Measurements from ENCODE around the gene KCNK16. TPM values are rescaled to one million over a fixed set of nuclear protein-coding genes. Genes with fewer than 3 reads are reported as not detected.

The KCNK16 gene
- total and polyA plus RNA-seq, 2 of the 4 experiments (the other 2 are of a cell fraction), result not detected

GRCh38 chr6:39341937-39342336 lies 19.4 kb upstream of the KCNK16 start:
- H3K27ac ChIP-seq (ENCODE audit: insufficient read depth, low read length), result no peak overlapping the region
- no TSS peak for BruUV-seq (replicated peaks)
- no peak overlapping the region for H2AK5ac ChIP-seq (ENCODE audit: low read depth, low read length)
- no peak overlapping the region for H4K91ac ChIP-seq (ENCODE audit: insufficient read depth, low read depth, low read length)
- ChIA-PET POLR2A (ENCODE audit: unreplicated experiment) (no interaction called here), CTCF (no interaction called here)
- H3K56ac ChIP-seq (ENCODE audit: extremely low read depth, insufficient read depth, low read length), result no peak overlapping the region
- WGBS, 2 experiments (ENCODE audit: extremely low coverage in 2 of 2, insufficient read length in 1 of 2), result no CpG with 5 or more reads among the region's 5 CpGs
- H4K5ac ChIP-seq (ENCODE audit: low read depth, low read length), result no peak overlapping the region
- no peak overlapping the region for H3K4ac ChIP-seq (ENCODE audit: low read depth, low read length)
- in situ Hi-C loops (cut with MboI; ENCODE audit: low sequenced_read_pairs), result loop anchor here (10.0 kb wide), 1 partner anchor 973 kb away; no protein-coding TSS in a partner anchor
- H2BK20ac ChIP-seq (ENCODE audit: low read depth, low read length), result no peak overlapping the region
- H2AK9ac ChIP-seq (replicated peaks; ENCODE audit: low read depth, low read length, poor library complexity), result no peak overlapping the region
- no peaks in the 10 kb centered on the region for H3K9me3 ChIP-seq (ENCODE audit: control insufficient read depth, insufficient read depth, low read length)
- no peak overlapping the region for H3K9ac ChIP-seq (ENCODE audit: low read depth, low read length)
- intact Hi-C loops (cut with micrococcal nuclease), result loop anchor here (10.0 kb wide), 2 partner anchors 1683 to 1723 kb away; no protein-coding TSS in a partner anchor
- H4K20me1 ChIP-seq (ENCODE audit: insufficient read depth, low read length), result no peaks in the 10 kb centered on the region
- ATAC-seq (ENCODE audit: low read depth) (no peak), DNase-seq (no peak)
- H3K9me1 ChIP-seq (ENCODE audit: insufficient read depth, low read length), result no peaks in the 10 kb centered on the region
- H3K14ac ChIP-seq (replicated peaks; ENCODE audit: low read depth, low read length), result no peak overlapping the region
- dilution Hi-C loops (cut with HindIII; ENCODE audit: low sequenced_read_pairs, unreplicated experiment), result no loop called here
- no peak overlapping the region for H3K23ac ChIP-seq (ENCODE audit: low read depth, low read length)
- no peak overlapping the region for H4K8ac ChIP-seq (ENCODE audit: low read depth in 2 of 2, low read length in 2 of 2)
- H3K4me1 ChIP-seq (ENCODE audit: control insufficient read depth, insufficient read depth, low read length), result no peaks in the 10 kb centered on the region
- H3K27me3 ChIP-seq (ENCODE audit: control insufficient read depth, insufficient read depth, low read length), result peaks cover 2% of the 10 kb centered on the region; the same call in 1 of the 2 replicates
- H3K18ac ChIP-seq (ENCODE audit: low read depth, low read length), result no peak overlapping the region
- no peak overlapping the region for H2BK15ac ChIP-seq (ENCODE audit: low read depth, low read length)
- no peak for TF ChIP-seq NFE2L2 (IDR thresholded peaks at IDR 0.05; ENCODE audit: low read depth, low read length)
- H3K36me3 ChIP-seq (ENCODE audit: control insufficient read depth, insufficient read depth, low read length), result no peaks in the 10 kb centered on the region
- no peak overlapping the region for H3K4me3 ChIP-seq (ENCODE audit: insufficient read depth, low read depth, low read length)
- no peak overlapping the region for H2BK120ac ChIP-seq (ENCODE audit: low read depth, low read length)
- no peak overlapping the region for H2AFZ ChIP-seq (replicated peaks; ENCODE audit: low read length, poor library complexity)
- no peak overlapping the region for H2BK5ac ChIP-seq (ENCODE audit: low read depth, low read length, poor library complexity, severe bottlenecking)
- H3K4me2 ChIP-seq (ENCODE audit: low read depth, low read length), result no peak overlapping the region
- H3K79me1 ChIP-seq (ENCODE audit: low read depth in 1 of 2, low read length in 2 of 2), result no peaks in the 10 kb centered on the region

Data from IMR-90 (cell line).